ENCODE data around the gene NUCB2.

GRCh38 chr11:17375547-17375946 is 99.0 kb downstream of the NUCB2 start:
- no peak for TF ChIP-seq CTCF (conservative IDR thresholded peaks at IDR 0.05)
- no peak for TF ChIP-seq ZFX (IDR thresholded peaks at IDR 0.05)

All from C4-2B (cell line).